ENCODE measurements around the gene MYO1H.

MYO1H gene

GRCh38 chr12:109445191-109445609 is 97.5 kb downstream of the MYO1H start:
- Histone ChIP-seq H3K9me2 (ENCODE audit: low read depth, low read length) (no peaks in the 10 kb centered on the region), H2AFZ (ENCODE audit: low read length) (no peak overlapping the region), H3K36me3 (ENCODE audit: insufficient read depth, low read length) (peaks cover 7% of the 10 kb centered on the region; the same call in 1 of the 2 replicates), H4K20me1 (ENCODE audit: insufficient read depth, low read length) (no peaks in the 10 kb centered on the region), H3K27me3 (ENCODE audit: insufficient read depth, low read length) (no peaks in the 10 kb centered on the region), H3K9ac (ENCODE audit: low read length) (no peak overlapping the region), H3K4me2 (ENCODE audit: low read length) (no peak overlapping the region), H3F3A (ENCODE audit: insufficient read depth, low read length) (no peaks in the 10 kb centered on the region), H3K4me3 (ENCODE audit: low read depth, low read length, poor library complexity, severe bottlenecking) (no peak overlapping the region), H3K27ac (ENCODE audit: low read depth, low read length, poor library complexity, severe bottlenecking) (no peak overlapping the region), H3K79me2 (ENCODE audit: insufficient read depth, low read length) (no peaks in the 10 kb centered on the region), H3K4me1 (ENCODE audit: insufficient read depth, low read length, severe bottlenecking) (no peaks in the 10 kb centered on the region), H3K9me3 (ENCODE audit: low read length) (no peaks in the 10 kb centered on the region)
- TF ChIP-seq CTCF (IDR thresholded peaks at IDR 0.05; ENCODE audit: low read length) (no peak), EZH2 (IDR thresholded peaks at IDR 0.05; ENCODE audit: borderline replicate concordance, low read length) (no peak)

DNA sequence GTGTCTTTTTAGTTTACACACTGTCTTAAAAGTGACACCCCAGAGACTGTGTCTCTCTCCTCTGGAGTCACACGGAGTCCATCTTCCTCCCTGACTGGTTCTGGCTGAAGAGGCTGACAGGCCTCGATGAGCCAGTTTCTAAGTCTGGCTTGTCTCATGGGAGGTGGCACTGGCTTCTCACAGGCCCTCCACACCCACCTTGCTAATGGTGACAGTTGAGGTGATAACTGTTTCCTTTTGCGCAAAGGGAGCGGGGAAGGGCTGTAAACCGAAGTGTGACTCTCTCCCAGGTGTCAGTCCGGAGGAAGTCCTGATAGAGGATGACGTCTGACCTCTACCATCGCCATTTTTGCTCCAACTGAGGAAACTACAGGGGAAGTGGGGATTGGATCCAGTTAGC is 99.2 kb downstream of the MYO1H start:
- no peak overlapping the region for H3K4me2 ChIP-seq (ENCODE audit: low read length)
- H3K27ac ChIP-seq (ENCODE audit: low read depth, low read length, poor library complexity, severe bottlenecking): no peak overlapping the region
- no peaks in the 10 kb centered on the region for H3K9me3 ChIP-seq (ENCODE audit: low read length)
- H3K9me2 ChIP-seq (ENCODE audit: low read depth, low read length): no peaks in the 10 kb centered on the region
- H3K9ac ChIP-seq (ENCODE audit: low read length): no peak overlapping the region
- H3K4me1 ChIP-seq (ENCODE audit: insufficient read depth, low read length, severe bottlenecking): no peaks in the 10 kb centered on the region
- no peaks in the 10 kb centered on the region for H3K27me3 ChIP-seq (ENCODE audit: insufficient read depth, low read length)
- no peaks in the 10 kb centered on the region for H3F3A ChIP-seq (ENCODE audit: insufficient read depth, low read length)
- no peak for TF ChIP-seq CTCF (IDR thresholded peaks at IDR 0.05; ENCODE audit: low read length)
- TF ChIP-seq EZH2 (IDR thresholded peaks at IDR 0.05; ENCODE audit: borderline replicate concordance, low read length): no peak
- H3K4me3 ChIP-seq (ENCODE audit: low read depth, low read length, poor library complexity, severe bottlenecking): no peak overlapping the region
- H2AFZ ChIP-seq (ENCODE audit: low read length): no peak overlapping the region
- no peaks in the 10 kb centered on the region for H3K79me2 ChIP-seq (ENCODE audit: insufficient read depth, low read length)
- peaks cover 7% of the 10 kb centered on the region for H3K36me3 ChIP-seq (ENCODE audit: insufficient read depth, low read length)
- H4K20me1 ChIP-seq (ENCODE audit: insufficient read depth, low read length): no peaks in the 10 kb centered on the region

GRCh38 chr12:109447482-109447881 is 99.8 kb downstream of the MYO1H start:
- Histone ChIP-seq H3K4me3 (ENCODE audit: low read depth, low read length, poor library complexity, severe bottlenecking) (no peak overlapping the region), H3K9ac (ENCODE audit: low read length) (no peak overlapping the region), H3K4me2 (ENCODE audit: low read length) (no peak overlapping the region), H3F3A (ENCODE audit: insufficient read depth, low read length) (no peaks in the 10 kb centered on the region), H3K4me1 (ENCODE audit: insufficient read depth, low read length, severe bottlenecking) (no peaks in the 10 kb centered on the region), H3K27ac (ENCODE audit: low read depth, low read length, poor library complexity, severe bottlenecking) (no peak overlapping the region), H3K9me3 (ENCODE audit: low read length) (no peaks in the 10 kb centered on the region), H3K79me2 (ENCODE audit: insufficient read depth, low read length) (no peaks in the 10 kb centered on the region), H3K9me2 (ENCODE audit: low read depth, low read length) (no peaks in the 10 kb centered on the region), H3K36me3 (ENCODE audit: insufficient read depth, low read length) (peaks cover 7% of the 10 kb centered on the region), H3K27me3 (ENCODE audit: insufficient read depth, low read length) (no peaks in the 10 kb centered on the region), H4K20me1 (ENCODE audit: insufficient read depth, low read length) (no peaks in the 10 kb centered on the region), H2AFZ (ENCODE audit: low read length) (no peak overlapping the region)
- TF ChIP-seq CTCF (IDR thresholded peaks at IDR 0.05; ENCODE audit: low read length) (no peak), EZH2 (IDR thresholded peaks at IDR 0.05; ENCODE audit: borderline replicate concordance, low read length) (no peak)
